HUES6 (cell line): ENCODE measurements around the gene PAPPA.

Source experiments
- H3K27ac ChIP-seq: 2 replicates; pipeline ENCODE4 v1.7.0; 2013; ENCODE audit warnings: low read depth, mild to moderate bottlenecking, low read length, inconsistent platforms
- H3K27me3 ChIP-seq: 2 replicates; pipeline ENCODE4 v1.6.1; 2013; ENCODE audit warnings: low read length; ENCODE audit not compliant: control insufficient read depth, insufficient read depth
- H3K36me3 ChIP-seq: 2 replicates; pipeline ENCODE4 v1.6.1; 2013; ENCODE audit warnings: low read length; ENCODE audit not compliant: control insufficient read depth, insufficient read depth
- H3K4me1 ChIP-seq: 2 replicates; pipeline ENCODE4 v1.6.1; 2013; ENCODE audit warnings: low read length; ENCODE audit not compliant: control insufficient read depth, insufficient read depth
- H3K4me3 ChIP-seq: 2 replicates; pipeline ENCODE4 v1.5.1; 2013; ENCODE audit warnings: low read depth, low read length
- H3K9ac ChIP-seq: one replicate; pipeline ENCODE4 v1.6.1; 2013; ENCODE audit warnings: mild to moderate bottlenecking, low read length
- H3K9me3 ChIP-seq: 2 replicates; pipeline ENCODE4 v1.6.1; 2013; ENCODE audit warnings: low read depth, low read length; ENCODE audit not compliant: control insufficient read depth, insufficient read depth

PAPPA gene

DNA sequence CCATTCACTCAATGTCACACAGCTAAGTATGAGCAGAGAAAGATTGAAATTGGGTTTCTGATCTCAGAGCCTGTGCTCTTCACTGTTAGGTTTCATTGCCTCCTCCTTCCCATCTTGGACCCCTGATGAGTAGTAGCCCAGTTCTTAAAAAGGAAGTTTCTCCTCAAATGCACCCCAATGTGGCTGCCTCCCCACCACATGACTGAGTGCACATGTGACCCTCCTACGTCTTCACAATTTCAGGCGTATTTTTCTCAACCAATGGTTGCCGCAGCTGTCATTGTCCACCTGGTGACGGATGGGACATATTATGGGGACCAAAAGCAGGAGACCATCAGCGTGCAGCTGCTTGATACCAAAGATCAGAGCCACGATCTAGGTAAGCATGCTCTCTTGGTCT, 178.5 kb downstream of the PAPPA start:
- peaks cover 34% of the 10 kb centered on the region for H3K4me1 ChIP-seq
- H3K27me3 ChIP-seq: peaks cover 75% of the 10 kb centered on the region
- H3K27ac ChIP-seq: no peak overlapping the region
- no peak overlapping the region for H3K4me3 ChIP-seq
- no peaks in the 10 kb centered on the region for H3K36me3 ChIP-seq
- H3K9ac ChIP-seq: no peak overlapping the region
- H3K9me3 ChIP-seq: no peaks in the 10 kb centered on the region

DNA sequence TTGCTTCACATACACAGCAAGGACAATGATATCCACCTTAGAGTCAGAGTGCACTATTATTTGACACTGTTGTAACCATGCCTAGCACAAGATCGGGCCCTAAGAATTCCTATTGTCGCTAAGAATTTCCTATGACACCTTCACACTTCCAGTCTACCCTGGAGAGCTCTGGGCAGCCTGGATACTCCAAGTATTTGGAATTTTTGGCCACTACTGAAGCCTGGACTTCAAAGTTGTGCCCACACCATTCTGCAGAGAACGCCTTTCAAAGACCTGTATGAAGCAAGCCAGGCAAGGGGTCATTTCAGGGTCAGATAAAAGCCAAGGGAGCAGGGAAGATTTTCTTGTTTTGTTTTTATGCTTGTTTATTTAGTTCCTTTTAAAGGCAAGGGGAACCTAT, 179.7 kb downstream of the PAPPA start:
- Histone ChIP-seq H3K4me1 (peaks cover 45% of the 10 kb centered on the region), H3K9ac (no peak overlapping the region), H3K4me3 (no peak overlapping the region), H3K36me3 (no peaks in the 10 kb centered on the region), H3K9me3 (no peaks in the 10 kb centered on the region), H3K27me3 (peaks cover 78% of the 10 kb centered on the region), H3K27ac (no peak overlapping the region)

DNA sequence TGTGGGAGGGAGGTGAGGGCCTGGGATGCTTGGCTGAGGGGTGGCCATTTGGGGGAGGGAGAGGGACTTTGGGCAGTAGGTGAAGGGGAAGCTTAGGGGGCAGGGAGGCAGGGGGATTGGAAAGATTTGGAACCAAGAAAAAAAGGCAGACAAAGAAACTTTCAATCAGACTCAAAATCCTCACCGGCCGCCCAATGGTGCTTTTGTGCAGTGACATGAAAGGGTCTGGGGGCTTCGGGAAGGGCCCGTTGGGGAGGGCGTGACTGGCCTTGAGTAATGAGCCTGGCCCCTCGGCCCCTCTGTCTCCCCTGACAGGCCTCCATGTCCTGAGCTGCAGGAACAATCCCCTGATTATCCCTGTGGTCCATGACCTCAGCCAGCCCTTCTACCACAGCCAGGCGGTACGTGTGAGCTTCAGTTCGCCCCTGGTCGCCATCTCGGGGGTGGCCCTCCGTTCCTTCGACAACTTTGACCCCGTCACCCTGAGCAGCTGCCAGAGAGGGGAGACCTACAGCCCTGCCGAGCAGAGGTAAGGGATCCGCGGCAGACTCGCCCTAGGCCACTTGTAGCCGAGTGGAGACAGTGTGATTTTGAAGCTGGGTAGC, 181.1 kb downstream of the PAPPA start:
- H3K36me3 ChIP-seq: no peaks in the 10 kb centered on the region
- no peaks in the 10 kb centered on the region for H3K9me3 ChIP-seq
- H3K9ac ChIP-seq: no peak overlapping the region
- peaks cover 48% of the 10 kb centered on the region for H3K4me1 ChIP-seq
- H3K4me3 ChIP-seq: no peak overlapping the region
- no peak overlapping the region for H3K27ac ChIP-seq
- peaks cover 91% of the 10 kb centered on the region for H3K27me3 ChIP-seq

DNA sequence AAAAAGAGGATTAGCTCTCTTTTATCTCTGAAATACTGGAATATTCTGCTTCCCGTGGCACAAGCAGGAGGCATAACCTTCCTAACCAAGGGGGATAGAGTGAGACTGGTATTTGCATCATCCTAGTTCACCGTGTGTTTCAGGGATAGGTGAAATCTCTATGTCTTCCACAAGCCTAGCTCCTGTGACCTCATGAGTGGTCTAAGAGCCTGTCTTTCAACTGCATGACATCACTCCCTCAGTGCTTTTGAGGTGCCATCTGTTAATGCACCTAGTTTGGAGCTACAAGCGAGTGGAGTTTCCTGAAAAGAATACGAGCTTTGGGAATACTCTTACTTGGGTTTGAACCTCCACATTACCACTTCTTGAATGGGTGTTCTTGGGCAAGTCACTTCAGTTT, 181.8 kb downstream of the PAPPA start:
- Histone ChIP-seq H3K4me1 (peaks cover 49% of the 10 kb centered on the region), H3K9me3 (no peaks in the 10 kb centered on the region), H3K9ac (no peak overlapping the region), H3K36me3 (no peaks in the 10 kb centered on the region), H3K27ac (no peak overlapping the region), H3K4me3 (no peak overlapping the region), H3K27me3 (peaks cover 95% of the 10 kb centered on the region)

DNA sequence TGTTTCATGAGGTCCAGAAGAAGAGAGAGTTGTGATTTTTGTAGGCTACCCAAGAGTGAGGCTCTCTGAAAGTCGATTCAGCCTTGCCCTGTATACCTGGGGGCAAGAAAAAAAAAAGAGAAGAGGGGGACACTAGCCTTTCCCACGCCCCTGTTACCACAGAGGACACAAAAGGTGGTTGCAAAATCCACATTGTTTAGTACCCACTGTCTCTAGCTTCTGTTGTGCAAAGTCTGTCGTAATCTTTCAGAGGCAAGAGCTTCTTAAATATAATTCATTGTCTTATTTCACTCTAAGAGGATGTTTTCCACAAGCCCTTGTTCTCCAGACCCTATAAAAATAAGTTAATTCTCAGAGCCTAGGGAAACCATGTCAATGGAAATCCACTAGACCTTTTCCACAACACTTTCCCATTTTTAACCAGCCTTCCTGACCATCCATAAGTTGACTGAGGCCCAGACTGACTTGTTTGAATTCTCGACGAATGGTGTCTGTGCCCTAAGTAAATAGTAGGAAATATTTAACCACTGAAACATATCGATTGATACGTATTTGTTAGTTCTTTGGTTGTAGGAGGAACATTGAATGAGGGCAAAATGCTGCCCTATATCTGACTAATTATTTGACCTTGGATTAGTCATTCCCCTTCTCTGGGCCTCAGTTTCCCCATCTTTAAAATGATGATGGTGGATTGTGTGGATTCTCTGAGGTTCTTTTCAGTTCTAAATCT, 182.7 kb downstream of the PAPPA start:
- Histone ChIP-seq H3K27ac (no peak overlapping the region), H3K4me3 (no peak overlapping the region), H3K9me3 (no peaks in the 10 kb centered on the region), H3K36me3 (no peaks in the 10 kb centered on the region), H3K4me1 (peaks cover 45% of the 10 kb centered on the region), H3K9ac (no peak overlapping the region), H3K27me3 (peaks cover 95% of the 10 kb centered on the region)

DNA sequence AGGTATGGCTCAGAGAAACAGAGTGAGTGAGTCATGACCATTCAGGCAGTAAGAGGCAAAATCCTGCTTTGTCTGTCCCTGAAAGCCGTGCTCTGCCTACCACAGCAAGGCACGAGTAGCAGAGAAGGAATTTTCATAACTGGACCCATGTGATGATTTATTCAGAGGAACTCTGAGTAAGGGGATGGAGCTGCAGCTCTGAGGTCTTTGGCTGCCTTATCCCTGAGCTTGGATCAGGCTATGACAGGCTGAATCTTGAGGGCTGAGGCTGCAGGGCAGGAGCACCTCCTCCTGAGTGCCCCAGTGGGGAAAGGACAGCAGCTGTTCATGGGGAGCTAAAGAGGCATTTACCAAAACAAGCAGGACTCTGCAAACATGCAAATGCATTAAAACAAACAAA, 183.4 kb downstream of the PAPPA start:
- Histone ChIP-seq H3K36me3 (no peaks in the 10 kb centered on the region), H3K4me1 (peaks cover 39% of the 10 kb centered on the region), H3K27me3 (peaks cover 95% of the 10 kb centered on the region), H3K27ac (no peak overlapping the region), H3K9ac (no peak overlapping the region), H3K9me3 (no peaks in the 10 kb centered on the region), H3K4me3 (no peak overlapping the region)

DNA sequence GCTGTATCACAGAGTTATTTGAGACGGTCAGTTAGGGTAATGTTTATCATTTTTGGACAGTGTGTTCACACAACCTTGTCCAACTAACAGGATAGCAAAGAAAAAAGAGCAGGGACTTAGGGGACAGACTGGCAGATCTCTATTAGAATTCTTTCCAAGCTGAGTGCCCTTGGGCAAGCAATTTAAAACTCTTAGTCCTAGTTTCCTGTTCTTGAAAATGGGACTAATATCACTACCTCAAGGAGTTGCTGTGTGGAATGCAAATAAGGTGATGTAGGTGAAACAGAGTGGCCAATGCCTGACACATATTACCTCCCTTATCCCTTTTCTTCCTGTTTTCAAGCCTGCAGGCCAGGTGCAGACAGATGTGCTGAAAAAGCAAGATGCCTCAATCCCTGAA, 186.7 kb downstream of the PAPPA start:
- Histone ChIP-seq H3K9ac (no peak overlapping the region), H3K4me1 (peaks cover 26% of the 10 kb centered on the region), H3K9me3 (no peaks in the 10 kb centered on the region), H3K27me3 (peaks cover 74% of the 10 kb centered on the region), H3K4me3 (no peak overlapping the region), H3K27ac (no peak overlapping the region), H3K36me3 (no peaks in the 10 kb centered on the region)

DNA sequence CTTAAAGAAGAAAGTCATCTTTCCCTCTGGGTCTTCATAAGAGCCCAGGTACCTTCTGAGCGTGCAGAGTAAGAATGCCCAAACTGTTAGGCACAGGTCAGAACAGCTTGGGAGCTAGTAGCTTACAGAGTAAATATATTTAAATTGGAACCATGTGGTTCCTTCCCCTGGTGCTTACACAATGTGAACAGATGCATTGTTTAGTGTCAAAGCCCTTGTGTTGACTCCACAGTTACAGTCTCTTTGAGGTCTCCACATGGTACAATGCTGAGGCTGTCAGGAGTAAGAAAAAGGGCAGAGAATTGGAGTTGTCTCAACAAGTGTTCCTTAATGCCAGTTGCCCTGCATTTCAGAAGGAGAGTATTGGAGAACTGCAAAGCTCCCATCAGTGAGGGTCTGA, 188.5 kb downstream of the PAPPA start:
- Histone ChIP-seq H3K9ac (no peak overlapping the region), H3K27ac (no peak overlapping the region), H3K27me3 (peaks cover 63% of the 10 kb centered on the region), H3K4me3 (no peak overlapping the region), H3K9me3 (no peaks in the 10 kb centered on the region), H3K36me3 (no peaks in the 10 kb centered on the region), H3K4me1 (peaks cover 19% of the 10 kb centered on the region)

DNA sequence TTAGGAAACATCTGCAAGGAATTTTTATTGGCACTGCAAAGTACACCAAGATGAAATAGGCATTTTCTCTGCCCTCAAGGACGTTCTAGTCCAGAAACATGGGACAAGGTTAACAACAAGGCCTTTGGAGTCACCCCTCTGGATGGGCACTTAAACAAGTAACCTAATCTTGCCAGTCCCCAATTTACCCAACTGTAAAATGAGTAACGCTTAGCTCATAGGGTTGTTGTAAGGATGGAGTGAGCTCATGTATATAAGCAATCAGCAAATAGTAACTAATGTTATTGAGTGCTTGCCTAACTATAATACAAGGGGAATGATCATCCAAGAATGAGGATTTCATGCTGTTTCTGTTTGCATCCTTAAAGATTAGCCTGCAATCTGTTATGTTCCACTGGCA, 189.3 kb downstream of the PAPPA start:
- peaks cover 10% of the 10 kb centered on the region for H3K4me1 ChIP-seq
- no peaks in the 10 kb centered on the region for H3K9me3 ChIP-seq

DNA sequence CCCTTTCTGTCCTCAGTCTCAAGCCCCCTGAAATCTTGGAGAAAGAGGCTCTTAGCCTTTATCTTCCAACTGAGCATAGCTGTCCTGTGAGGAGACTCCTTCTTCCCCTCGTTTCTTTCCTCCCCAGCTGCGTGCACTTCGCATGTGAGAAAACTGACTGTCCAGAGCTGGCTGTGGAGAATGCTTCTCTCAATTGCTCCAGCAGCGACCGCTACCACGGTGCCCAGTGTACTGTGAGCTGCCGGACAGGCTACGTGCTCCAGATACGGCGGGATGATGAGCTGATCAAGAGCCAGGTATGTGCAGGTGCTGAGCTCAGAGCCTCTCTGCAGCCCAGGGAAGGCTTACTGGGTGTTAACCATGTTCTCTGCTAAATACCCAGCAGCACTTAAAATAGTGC, 190.8 kb downstream of the PAPPA start:
- H3K36me3 ChIP-seq: no peaks in the 10 kb centered on the region
- peaks cover 39% of the 10 kb centered on the region for H3K27me3 ChIP-seq
- no peak overlapping the region for H3K4me3 ChIP-seq

More for the DNA sequence above, 189.3 kb downstream of the PAPPA start:
- H3K27me3 ChIP-seq: peaks cover 54% of the 10 kb centered on the region
- H3K9ac ChIP-seq: no peak overlapping the region
- no peak overlapping the region for H3K27ac ChIP-seq
- no peak overlapping the region for H3K4me3 ChIP-seq
- H3K36me3 ChIP-seq: no peaks in the 10 kb centered on the region

DNA sequence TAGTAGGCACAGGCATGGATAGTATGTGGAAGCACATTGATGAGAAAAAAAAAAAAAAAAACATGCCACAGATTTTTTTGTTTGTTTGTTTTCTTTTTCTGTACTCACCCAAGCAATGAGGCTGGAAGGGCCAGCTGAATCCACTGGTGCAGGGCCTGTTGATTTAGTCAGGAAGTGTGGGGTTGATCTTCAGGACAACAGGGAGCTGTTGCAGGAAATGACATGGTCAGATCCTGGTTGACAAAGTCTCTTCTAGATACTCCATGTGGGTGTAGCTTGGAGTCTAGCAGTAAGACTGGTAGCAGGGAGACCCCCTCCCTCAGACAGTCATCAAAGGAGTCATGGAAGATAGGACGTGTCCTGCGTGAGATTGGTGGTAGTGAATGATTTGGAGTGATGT, 191.8 kb downstream of the PAPPA start:
- no peaks in the 10 kb centered on the region for H3K9me3 ChIP-seq
- H3K36me3 ChIP-seq: no peaks in the 10 kb centered on the region
- peaks cover 30% of the 10 kb centered on the region; the same call in 1 of the 2 replicates for H3K27me3 ChIP-seq
- H3K4me3 ChIP-seq: no peak overlapping the region
- peaks cover 3% of the 10 kb centered on the region; the same call in 1 of the 2 replicates for H3K4me1 ChIP-seq
- H3K9ac ChIP-seq: no peak overlapping the region
- H3K27ac ChIP-seq: no peak overlapping the region

More for the DNA sequence above, 190.8 kb downstream of the PAPPA start:
- Histone ChIP-seq H3K9ac (no peak overlapping the region), H3K4me1 (peaks cover 7% of the 10 kb centered on the region), H3K27ac (no peak overlapping the region), H3K9me3 (no peaks in the 10 kb centered on the region)
